Stimulated activated naive CD4-positive, alpha-beta T cell (primary cell): ENCODE data around the gene PCCA.
"Not testable (repeated sequence)": the region's sequence is repeated elsewhere in the genome, so short reads cannot be mapped to it uniquely, and the experiment has no call there.

Source experiments
- DNase-seq, 6 experiments: peaks; one replicate each; lab custom pipeline; 2025; lab: John Stamatoyannopoulos, UW

PCCA gene

DNA sequence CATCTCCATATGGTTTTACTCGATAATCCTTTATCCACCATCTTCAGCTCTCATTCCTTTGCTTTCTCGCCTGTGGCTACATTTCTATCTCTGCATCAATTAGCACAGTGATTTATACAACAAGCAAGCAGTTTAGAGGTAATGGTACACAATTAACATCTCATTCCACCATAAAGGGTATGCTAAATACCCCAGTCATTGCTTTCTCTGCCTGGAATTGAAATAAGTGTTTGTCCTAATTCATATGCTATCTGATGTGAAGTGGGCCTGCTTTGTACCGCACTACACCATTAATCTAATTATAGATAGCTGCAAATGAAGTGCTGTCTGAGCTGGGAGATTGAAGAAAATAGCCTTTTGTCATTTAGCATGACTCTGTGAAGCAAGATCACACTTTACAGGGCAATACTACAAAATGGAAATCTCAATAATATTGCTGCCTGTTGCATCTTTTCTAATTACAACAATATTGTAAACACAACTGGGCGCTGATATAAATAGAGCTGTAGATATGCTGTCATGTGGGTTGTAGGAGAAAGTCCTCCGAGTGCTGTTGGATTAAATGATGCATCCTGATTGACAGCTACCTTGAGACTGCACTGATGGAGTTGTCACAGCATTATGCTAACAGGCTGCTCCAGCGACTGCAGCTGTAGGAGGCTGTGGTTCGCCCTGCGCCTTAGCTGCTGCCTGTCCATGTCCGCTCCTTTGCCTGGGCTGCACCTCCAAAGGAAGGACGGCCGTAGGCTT lies 421.5 kb downstream of the PCCA start:
- no peak for DNase-seq

DNA sequence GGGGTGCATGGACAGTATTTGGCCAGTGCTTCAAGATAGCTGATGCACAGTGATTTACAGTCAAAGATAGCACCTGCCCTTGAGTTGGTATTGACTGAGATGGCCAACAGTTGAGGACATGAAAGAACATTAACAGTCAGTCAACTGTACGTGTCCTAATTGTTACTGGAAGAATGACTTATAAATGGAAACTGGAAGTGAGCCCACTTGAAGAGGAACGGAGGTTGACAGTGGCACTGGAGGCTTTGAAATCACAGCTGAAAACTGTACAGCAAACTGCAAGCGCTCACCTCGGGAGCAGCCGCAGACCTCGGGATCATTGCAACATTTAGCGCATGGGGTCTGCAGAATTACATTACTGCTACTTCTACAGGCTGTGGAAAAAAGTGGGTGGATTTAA lies 422.6 kb downstream of the PCCA start:
- no peak for DNase-seq

DNA sequence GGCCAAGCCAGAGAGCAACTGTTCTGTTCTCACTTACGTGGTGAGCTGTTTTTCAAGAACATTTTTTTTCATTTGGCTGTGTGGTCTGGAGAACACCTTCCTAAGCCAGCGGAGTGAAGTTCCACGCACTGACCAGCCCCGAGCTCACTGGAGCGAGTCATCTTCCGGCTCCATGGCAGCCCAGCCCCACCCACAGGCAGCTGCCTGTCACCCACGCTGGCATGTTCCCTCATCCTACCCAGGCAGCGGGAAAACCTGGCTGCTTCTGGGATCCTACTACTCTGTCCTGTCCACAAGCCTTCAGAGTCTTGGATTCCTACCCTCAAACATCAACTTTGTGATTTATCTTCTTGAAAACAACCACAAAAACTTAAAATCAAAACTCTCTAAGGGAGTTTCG lies 423.5 kb downstream of the PCCA start:
- DNase-seq = no peak

DNA sequence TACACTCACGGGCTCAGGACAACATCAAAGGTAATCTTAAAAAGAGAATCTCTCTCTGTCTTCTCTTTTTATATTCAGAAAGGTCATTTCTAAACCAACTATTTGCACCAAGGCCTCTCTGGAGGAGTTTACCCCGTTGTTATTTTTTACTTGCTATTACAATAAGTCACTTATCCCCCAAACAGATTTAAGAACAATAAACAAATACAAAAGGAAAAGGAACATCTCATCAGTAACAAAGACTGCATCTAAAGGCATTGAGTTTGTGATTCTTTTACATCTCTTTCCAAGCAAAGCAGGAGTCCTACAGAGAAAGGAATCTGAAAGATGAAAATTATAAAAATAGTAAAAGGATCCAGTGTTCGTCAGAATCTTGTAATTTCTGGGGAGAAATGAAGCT lies 424.3 kb downstream of the PCCA start:
- no peak for DNase-seq

DNA sequence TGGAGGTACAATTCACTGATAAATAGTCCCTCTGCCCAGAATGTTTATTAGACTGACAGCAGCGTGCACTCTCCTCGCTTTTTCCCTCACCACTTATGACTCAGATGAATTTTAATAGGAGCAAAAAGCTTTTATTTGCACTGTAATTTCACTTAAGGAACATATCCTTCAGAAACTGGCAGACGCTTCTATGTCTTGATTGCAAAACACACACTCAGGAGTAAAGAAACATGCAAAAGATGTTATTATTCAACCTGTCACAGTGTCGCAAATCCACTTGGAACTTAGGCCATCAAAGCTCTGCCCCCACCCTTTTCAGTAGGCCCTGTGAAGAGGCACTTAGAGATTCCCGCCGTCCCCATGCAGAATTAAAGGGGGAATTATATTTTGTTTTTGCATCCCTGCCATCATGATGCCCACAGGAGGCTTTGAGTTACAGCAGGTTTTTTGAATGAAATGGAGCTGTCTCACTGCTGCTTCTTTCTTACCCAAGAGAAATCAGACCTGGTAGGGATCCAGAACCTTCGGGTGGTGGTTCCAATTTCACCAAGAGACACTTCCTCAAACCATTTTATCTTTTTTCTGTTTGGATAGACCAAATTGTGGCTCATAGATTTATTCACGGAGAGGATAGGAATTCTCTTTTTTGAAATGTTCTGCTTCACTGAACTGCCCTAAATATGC lies 425.2 kb downstream of the PCCA start:
- no peak for DNase-seq

DNA sequence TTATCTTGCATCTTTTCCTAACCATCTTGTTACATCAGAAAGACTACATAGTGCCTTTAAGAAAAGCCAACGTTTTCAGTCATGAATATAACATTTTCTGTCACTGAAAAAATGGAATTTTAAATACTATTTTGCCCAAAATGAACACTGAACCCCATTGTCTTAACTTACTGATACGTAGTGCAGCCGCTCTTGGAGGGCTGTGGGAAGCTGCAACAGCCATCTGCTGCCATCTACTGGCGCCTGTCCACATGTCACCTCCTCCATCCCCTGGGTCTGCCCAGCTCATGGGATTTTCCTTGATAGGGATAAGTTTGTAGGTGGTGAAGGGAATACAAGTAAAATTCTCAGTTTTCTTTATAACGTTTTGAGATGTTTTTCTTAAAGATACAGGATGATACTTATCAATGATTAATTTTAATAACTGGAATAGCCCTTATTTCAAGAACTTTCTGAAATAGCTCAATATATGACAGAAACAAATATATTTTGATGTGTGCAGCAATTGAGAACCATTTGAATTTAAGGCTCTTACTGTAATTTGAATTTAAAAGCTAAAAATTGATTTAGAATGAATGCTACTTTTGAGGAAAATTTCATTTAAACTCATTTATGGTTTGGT lies 426.0 kb downstream of the PCCA start:
- DNase-seq = peak; percentile 24 to 72 (median 55)

DNA sequence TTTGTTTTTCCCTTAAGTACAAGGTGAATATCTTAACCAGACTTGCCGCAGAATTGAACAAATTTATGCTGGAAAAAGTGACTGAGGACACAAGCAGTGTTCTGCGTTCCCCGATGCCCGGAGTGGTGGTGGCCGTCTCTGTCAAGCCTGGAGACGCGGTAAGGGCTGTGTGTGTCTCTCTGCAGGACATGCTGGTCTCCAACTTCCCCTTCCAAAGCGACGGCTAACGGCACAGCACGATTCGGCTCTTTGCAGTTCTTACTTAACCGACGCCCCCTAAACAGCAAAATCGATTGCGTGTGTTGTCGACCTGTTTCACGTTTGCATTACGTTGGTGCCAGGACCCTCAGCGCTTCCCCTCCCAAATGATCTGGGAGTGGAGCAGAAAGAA lies 426.5 kb downstream of the PCCA start:
- DNase-seq = no peak

DNA sequence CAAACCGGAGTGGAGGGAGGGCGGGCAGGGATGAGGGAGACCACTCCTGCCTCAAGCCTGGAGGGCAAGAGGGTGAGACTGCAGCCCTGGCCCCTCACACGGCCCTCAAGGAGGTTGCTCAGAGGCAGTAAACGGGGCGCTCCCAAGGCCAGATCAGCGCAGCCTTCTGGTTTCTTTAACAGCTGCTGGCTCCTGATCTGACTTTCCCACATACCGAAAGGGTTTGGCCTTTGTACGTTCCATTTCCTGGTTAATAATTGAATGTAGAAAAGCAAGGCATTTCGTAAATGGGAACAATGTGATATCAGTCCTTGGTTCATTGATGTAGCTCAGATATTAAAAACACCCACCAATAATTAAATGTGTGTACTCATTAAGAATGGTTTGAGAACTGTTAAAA lies 428.2 kb downstream of the PCCA start:
- DNase-seq = no peak

DNA sequence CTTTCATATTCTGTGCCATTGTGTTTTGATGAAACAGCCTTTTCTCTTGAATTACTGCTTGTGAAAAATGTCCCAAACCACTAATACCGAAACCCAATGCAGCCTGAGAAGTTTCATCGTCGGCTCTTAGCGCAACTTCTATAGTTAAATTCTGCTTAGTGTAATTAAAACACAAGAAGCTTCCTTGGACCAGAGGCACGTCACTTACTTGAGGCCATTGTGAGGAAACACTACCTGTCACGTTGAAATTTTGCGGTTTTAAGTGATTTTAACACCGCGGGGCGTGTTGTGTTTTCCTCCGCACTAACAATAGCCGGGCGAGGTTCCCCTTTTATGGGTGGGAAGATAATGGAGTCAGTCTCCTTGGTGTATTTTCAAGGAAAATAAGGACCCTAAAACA lies 428.8 kb downstream of the PCCA start:
- DNase-seq = no peak

DNA sequence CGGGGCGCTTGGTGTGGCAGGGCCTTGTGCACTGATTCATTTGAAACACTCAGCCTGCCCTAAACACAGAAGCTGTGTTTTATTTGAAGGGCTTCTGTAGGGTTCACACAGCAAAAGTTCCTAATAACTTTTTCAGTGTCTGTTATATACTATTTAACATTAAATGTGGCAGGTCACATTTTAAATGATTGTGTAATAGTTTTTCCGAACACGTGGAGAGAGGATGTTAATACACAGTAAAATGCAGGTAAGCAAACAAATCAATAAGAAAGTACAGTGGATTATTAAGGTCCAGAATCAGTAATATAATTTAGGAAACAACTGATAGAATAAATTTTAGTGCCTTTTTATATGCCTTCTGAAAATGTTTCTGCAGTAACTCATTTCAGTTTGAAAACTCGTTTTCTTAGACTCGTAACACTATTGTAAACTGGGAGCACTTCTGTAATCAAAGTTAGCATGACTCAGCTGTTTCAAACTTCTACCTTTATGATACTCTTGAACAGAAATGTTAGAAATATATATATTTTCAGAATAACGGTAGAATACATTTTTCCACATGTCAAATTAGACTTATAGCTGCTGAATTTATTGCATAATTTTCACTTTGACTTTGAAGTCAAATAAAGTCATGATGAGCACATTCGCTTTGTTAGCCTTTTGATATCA lies 429.6 kb downstream of the PCCA start:
- no peak for DNase-seq

DNA sequence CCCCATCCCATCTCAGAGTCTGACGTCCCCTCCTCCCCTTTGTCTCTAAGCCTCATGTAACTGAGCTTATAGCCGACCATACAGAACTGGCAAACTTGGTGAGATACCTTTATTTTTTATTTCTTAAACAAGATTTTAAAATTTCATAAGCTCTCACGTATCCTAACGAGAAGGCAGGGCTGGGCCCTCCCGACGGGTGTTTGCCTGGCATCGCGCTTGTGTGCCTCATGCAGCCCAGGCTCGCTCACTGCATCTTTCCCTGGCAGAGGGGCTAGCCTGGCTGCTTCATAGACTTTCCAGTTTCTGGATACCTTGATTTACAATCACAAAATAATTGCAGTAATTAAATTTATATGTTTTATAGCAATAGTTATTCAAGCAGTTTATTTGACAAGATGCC lies 430.7 kb downstream of the PCCA start:
- DNase-seq = no peak

DNA sequence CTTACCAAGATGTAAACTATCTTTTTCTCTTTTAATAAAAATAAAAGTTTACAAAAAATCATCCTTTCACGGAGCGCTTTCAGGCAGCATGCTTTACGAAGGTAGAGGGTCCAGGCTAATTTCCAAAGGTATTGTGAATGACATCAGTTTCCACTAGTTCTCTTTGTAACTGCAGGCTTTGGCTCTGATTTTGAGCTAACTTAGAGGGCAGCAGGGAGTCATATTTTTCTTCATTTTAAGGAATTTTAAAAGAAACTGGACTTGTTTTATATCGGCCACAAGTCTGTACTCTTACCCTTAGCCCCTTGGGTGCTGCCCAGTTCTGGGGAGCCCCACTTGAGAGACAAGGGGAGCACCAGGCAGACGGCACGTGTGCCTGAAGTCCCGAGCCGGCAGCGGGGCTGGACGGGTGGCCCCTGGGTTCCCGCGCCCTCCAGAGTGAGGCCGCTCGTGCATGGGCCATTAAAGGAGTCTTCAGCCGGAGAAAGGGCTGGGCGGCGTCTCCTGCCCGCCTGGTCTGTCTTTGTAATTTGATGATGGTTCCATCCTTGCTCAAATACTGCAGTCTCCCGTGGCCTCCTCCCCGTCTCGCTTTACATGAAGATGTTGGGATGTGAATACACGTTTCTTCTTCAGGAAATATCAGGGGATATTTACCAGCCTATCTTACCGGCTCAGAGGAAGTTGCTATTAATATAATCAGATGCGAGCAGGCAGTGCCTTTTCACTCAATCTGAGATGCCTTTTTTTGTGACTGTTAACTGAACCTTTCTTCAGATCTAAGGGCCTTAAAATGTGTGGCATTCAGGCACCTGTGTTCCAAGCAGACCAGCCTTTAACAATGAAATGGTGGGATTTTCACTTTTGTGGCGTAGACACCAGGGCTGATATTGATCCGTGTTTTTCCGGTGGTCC lies 432.3 kb downstream of the PCCA start:
- no peak for DNase-seq

DNA sequence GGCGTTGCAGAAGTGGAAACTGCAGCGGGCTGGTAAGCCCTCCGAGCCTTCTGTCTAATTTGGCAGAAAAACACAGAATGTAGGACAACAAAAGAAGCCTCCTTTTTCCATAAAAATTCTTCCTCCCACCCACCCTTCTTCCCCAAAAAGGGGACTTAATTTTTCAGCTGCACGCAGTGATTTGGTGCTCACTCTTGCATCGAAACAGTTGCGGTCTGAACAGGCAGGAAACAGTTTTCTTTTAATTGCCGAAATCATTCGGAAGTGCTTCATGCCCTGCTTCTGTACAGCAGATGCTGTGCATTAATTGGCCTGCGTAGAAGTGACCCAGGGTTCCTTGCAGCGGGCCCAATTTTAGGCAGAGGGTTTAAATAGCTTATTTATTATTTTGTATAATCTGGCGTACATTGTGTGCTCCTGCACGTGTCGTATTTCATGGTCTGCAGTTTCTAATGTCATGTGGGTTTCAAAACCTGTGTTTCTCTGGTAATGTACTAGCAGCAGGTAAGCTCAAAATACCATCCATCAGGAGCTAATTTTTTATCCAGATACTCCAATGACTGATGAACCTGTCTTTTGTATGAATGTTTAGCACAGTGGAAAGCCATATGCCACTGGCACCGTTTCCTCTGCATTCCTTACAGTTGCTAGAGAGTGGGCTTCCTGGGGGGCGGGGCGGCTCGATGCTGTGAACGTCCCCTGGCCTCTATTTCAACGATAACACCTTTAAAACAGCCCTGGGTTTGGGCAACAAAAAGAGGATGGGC lies 433.1 kb downstream of the PCCA start:
- peak in 2 of 6 experiments; percentile 11 to 16 for DNase-seq

DNA sequence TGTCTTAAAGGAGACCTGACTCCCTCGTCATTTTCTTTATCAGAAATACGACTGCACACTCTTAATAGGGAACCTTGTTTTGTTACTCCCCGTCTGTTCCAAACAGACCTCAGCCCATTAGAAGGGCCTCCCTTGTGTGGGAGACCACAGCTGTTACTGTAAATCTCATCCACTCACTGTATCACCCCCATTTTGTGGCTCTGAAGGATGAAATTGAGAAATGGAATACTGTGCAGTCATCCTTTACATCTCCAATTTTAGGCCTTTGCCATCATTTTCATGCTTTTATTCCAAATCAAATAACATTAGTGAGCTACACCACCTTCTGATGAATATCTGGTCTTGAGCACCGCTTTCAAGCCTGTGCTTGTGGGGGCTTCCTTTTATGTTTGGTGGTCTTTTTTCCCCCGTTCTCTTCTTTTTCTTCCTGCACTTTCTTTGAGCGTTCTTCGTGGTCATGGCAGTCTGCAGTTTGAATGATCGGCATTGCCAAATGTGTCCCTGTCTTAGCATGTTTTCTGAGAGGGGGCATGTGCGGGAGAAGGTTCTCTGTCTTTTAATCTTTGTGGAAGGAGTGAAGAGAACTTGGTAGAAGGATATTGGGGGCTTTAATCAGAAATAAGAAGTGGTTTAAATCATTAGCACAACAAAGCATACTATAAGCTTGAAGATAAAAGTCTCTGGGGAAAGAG lies 433.9 kb downstream of the PCCA start:
- DNase-seq = no peak

DNA sequence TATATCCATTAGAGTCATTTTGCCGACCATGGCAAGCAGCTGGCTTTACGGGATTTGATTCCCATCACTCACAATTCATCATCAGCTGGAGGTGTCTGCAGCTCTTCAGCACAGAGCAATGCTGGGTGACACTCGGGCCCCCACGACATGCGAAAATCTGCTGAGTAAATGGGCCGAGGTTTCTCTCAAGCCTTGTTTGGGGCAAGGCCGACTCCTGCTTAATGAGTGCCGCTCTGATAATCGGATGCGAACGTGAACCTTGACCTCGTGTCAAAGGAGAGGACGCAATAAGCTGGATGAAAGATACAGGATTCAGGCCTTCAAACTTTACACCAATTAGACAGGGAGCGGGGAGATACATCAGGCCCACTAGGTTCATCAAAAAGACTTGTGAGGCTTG lies 434.5 kb downstream of the PCCA start:
- DNase-seq = no peak

DNA sequence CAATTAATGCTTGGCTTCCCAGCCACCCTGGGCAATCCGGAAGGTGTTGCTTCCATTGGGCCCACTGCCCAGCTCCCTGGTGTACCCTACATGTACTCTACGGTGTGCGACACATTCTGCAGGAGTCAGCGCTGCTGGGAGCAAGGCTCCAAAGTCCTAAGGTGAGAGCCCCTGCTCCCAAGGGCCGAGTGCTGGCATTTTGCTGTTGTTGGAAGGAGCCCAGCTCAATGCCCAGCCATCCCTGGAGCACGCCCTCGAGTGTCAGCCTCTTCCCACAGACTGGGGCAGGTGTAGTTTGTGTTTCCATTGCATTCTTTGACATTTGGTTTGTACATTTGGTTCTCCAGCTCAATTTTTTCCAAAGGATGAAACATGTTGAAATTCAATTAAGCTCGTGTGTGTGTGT lies 435.1 kb downstream of the PCCA start:
- DNase-seq = no peak

DNA sequence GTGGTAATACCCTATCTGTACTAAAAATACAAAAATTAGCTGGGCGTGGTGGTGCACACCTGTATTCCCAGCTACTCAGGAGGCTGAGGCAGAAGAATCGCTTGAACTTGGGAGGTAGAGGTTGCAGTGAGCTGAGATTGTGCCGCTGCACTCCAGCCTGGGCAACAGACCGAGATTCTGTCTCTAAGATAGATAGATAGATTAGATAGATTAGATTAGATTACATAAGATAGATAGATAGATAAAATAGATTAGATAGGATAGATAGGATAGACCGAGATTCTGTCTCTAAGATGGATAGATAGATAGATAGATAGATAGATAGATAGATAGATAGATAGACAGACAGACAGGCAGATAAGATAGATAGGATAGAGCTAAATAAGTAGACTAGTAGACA lies 435.8 kb downstream of the PCCA start:
- not testable (repeated sequence) for DNase-seq

DNA sequence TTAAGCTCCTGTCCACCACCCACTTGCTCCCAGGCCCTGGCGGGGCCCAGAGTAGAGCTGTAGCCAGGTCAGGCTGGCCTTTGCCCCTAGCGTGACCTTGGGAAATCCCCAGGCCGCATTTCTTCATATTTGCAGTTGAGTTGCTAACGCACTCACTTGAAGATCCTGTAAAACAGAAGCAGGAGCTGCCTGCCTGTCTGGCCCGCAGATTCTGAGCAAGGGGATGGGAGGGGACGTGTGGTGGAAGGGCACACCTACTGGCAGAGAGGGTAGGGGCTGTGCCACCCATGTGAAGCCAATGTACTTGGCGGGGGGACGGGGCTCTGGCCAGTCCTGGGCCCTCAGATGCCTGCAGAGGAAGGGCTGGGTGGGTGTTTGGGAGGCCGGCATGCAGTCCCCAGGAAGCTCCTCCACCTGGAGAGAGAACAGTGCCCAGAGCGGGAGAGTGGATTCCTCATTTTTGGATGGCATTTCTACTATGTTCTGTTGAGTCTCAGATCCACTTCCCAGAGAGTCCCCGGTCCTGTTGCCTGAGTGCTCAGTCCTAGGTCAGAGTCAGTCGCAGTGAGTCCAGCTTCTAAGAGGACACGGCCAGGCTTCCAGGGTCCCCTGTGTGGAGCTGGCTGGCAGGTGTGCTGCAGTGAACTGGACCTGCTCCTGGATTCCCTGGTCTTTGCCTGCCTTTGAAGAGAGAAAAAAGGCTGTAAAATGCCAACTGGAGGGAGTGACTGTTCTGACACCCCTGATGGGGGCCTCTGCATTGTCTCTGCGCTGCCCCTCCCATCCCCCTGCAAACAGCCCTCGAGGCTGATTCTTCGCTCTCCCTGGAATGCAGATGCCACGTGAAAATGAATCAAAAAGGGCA lies 436.8 kb downstream of the PCCA start:
- DNase-seq = no peak

DNA sequence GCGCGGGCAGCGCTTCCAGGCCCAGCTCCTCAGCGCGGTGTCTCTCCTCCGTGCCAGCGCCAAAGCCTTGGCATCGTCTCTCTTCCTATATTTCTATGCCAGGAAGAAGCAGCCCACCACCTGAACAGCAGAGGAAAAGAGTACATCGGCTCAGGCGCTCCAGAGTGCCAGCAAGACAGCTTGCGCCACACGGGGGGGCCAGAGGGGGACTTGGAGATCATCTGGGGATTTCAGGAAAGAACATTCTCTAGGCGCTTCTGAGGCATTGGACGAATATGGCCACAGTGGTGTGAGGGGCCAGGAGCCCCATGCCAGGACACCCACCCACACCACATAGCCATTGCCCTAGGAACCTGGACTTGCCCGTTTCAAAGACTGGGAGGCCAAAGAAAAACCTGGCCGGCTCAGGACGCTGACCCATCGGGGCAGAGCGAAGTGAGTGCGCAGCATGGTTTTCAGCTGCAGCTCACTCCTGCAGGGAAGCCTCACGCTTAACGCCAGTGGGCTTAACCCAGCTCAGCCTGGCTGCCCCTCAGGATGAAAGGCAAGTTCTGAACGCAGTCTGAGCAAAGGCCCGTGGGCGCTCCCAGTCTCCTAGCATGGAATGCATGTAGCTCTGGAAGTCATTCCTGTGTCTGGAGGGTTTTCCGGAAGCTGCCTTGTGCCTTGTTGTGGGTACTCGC lies 437.6 kb downstream of the PCCA start:
- no peak for DNase-seq
